ENCODE results near the gene NEXN.

GRCh38 chr1:77866296-77866695 is 22.1 kb upstream of the NEXN start:
- TF ChIP-seq POLR2AphosphoS5 (IDR thresholded peaks at IDR 0.05; ENCODE audit: low read depth, low read length), result no peak
- no peak for TF ChIP-seq POLR2A (IDR thresholded peaks at IDR 0.05; ENCODE audit: borderline replicate concordance, extremely low read depth, insufficient read depth, insufficient read length)
- TF ChIP-seq, protein P1, sequence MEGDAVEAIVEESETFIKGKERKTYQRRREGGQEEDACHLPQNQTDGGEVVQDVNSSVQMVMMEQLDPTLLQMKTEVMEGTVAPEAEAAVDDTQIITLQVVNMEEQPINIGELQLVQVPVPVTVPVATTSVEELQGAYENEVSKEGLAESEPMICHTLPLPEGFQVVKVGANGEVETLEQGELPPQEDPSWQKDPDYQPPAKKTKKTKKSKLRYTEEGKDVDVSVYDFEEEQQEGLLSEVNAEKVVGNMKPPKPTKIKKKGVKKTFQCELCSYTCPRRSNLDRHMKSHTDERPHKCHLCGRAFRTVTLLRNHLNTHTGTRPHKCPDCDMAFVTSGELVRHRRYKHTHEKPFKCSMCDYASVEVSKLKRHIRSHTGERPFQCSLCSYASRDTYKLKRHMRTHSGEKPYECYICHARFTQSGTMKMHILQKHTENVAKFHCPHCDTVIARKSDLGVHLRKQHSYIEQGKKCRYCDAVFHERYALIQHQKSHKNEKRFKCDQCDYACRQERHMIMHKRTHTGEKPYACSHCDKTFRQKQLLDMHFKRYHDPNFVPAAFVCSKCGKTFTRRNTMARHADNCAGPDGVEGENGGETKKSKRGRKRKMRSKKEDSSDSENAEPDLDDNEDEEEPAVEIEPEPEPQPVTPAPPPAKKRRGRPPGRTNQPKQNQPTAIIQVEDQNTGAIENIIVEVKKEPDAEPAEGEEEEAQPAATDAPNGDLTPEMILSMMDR (IDR thresholded peaks at IDR 0.05 in 2 of 3, conservative IDR thresholded peaks at IDR 0.05 in 1 of 3; ENCODE audit: borderline replicate concordance in 1 of 3, insufficient read depth in 1 of 3, low read depth in 2 of 3, low read length in 2 of 3), result no peak
- no peak for TF ChIP-seq SIN3A (IDR thresholded peaks at IDR 0.05; ENCODE audit: low read depth)
- TF ChIP-seq CEBPB (IDR thresholded peaks at IDR 0.05; ENCODE audit: low read depth), result no peak
- TF ChIP-seq RAD21 (IDR thresholded peaks at IDR 0.05; ENCODE audit: low read depth), result no peak
